Small intestine (tissue), 7 donors: Measurements from ENCODE around the gene RIN2. TPM values are rescaled to one million over a fixed set of nuclear protein-coding genes. Genes with fewer than 3 reads are reported as not detected.

ENCODE experiments used
- DNase-seq, 2 donors: peaks; one replicate each; pipeline versions ENCODE4 v3.0.0 to v3.0.0-alpha.2; 2013
- FAIRE-seq: peaks from 2 replicates; lab custom pipeline; 2012; peaks lifted over from hg19 to GRCh38; lab: Jason Lieb, UNC
- H3K27ac ChIP-seq, 3 donors: one replicate each; pipeline ENCODE4 v1.5.1; 2013; ENCODE audit warnings: low read length in 2 of 3, mild to moderate bottlenecking in 2 of 3, control low read depth in 1 of 3, inconsistent platforms in 1 of 3, low read depth in 1 of 3, moderate library complexity in 1 of 3
- H3K27me3 ChIP-seq, 3 donors: one replicate each; pipeline ENCODE4 v1.6.1; 2013; ENCODE audit warnings: low read length in 3 of 3, inconsistent platforms in 1 of 3; ENCODE audit not compliant: control insufficient read depth in 3 of 3, insufficient read depth in 3 of 3
- H3K36me3 ChIP-seq, 3 donors: one replicate each; pipeline ENCODE4 v1.6.1; 2013; ENCODE audit warnings: low read length in 3 of 3, inconsistent platforms in 1 of 3, low read depth in 1 of 3, mild to moderate bottlenecking in 1 of 3, moderate library complexity in 1 of 3; ENCODE audit not compliant: control insufficient read depth in 3 of 3, insufficient read depth in 2 of 3
- H3K4me1 ChIP-seq, 3 donors: one replicate each; pipeline ENCODE4 v1.6.1; 2013; ENCODE audit warnings: low read length in 2 of 3, inconsistent platforms in 1 of 3, low read depth in 1 of 3, mild to moderate bottlenecking in 1 of 3, moderate library complexity in 1 of 3; ENCODE audit not compliant: control insufficient read depth in 3 of 3, insufficient read depth in 2 of 3
- H3K4me3 ChIP-seq, 3 donors: one replicate each; pipeline ENCODE4 v1.5.1; 2013; ENCODE audit warnings: low read length in 3 of 3, control low read depth in 1 of 3, inconsistent platforms in 1 of 3, low read depth in 1 of 3, mild to moderate bottlenecking in 1 of 3, moderate library complexity in 1 of 3
- H3K9me3 ChIP-seq, 2 donors: one replicate each; pipeline ENCODE4 v1.6.1; 2013; ENCODE audit warnings: low read depth in 1 of 2, low read length in 1 of 2; ENCODE audit not compliant: control insufficient read depth in 2 of 2, insufficient read depth in 1 of 2
- WGBS, 3 donors: extraction: QIAGEN DNeasy Blood & Tissue Kit; methylation state at CpG; one replicate each; pipeline ENCODE4 v1.1.7; 2013; 5-methylcytosine and 5-hydroxymethylcytosine counted together
- polyA plus RNA-seq, 4 donors: library from polyadenylated mRNA; stranded (reverse) in 3 of 4; unstranded in 1 of 4; fragments of 200-250 nt in 3 of 4; fragments of 120-200 nt in 1 of 4; gene quantifications; one replicate each; pipeline versions ENCODE4 v1.2.1 to v1.2.3, GENCODE V29; 2013
- donor health status: healthy with polysubstance abuse.
- donor health status: control.
- donor health status: control.
- donor health status: Bipolar disorder and iron deficiency.
- donor health status: healthy.

Gene RIN2
- polyA plus RNA-seq, 4 donors = 14.3 to 18.7 (median 17.0) TPM

GRCh38 chr20:19760371-19760721 is 2.3 kb downstream of the RIN2 start:
- 72 to 81% (median 75%) methylated on average over 3 of the region's 3 CpGs for WGBS, 3 donors
- Histone ChIP-seq H3K36me3 (peaks cover 0 to 2% (median 0%) of the 10 kb centered on the region in 3 donors), H3K4me3 (no peak overlapping the region), H3K27me3 (no peaks in the 10 kb centered on the region), H3K4me1 (peaks cover 0 to 11% (median 4%) of the 10 kb centered on the region in 3 donors), H3K9me3 (no peaks in the 10 kb centered on the region), H3K27ac (no peak overlapping the region)
- FAIRE-seq (no peak), DNase-seq (no peak)

GRCh38 chr20:19761326-19761725 is 3.3 kb downstream of the RIN2 start:
- Histone ChIP-seq H3K4me3 (no peak overlapping the region), H3K4me1 (peaks cover 0 to 11% (median 4%) of the 10 kb centered on the region in 3 donors), H3K27ac (no peak overlapping the region), H3K9me3 (no peaks in the 10 kb centered on the region), H3K27me3 (no peaks in the 10 kb centered on the region), H3K36me3 (peaks cover 0 to 2% (median 0%) of the 10 kb centered on the region in 3 donors)
- FAIRE-seq (no peak), DNase-seq (no peak)

- 60 to 68% (median 68%) methylated on average over 2 of the region's 2 CpGs for WGBS, 3 donors
- DNase-seq = no peak
- H3K27me3 ChIP-seq = no peaks in the 10 kb centered on the region
- H3K9me3 ChIP-seq = no peaks in the 10 kb centered on the region
- no peak for FAIRE-seq
- peaks cover 0 to 7% (median 2%) of the 10 kb centered on the region in 3 donors for H3K4me1 ChIP-seq
- no peak overlapping the region for H3K4me3 ChIP-seq
- H3K27ac ChIP-seq = no peak overlapping the region
- H3K36me3 ChIP-seq = peaks cover 0 to 2% (median 0%) of the 10 kb centered on the region in 3 donors
Observed at GRCh38 chr20:19761841-19762240, 3.8 kb downstream of the RIN2 start.

- FAIRE-seq = no peak
- H3K27ac ChIP-seq = no peak overlapping the region
- no peaks in the 10 kb centered on the region for H3K27me3 ChIP-seq
- H3K9me3 ChIP-seq = no peaks in the 10 kb centered on the region
- DNase-seq = peak in 1 of 2 donors; percentile 46
- 50 to 63% (median 54%) methylated on average over 8 of the region's 8 CpGs for WGBS, 3 donors
- no peak overlapping the region for H3K4me3 ChIP-seq
- peaks cover 0 to 2% (median 0%) of the 10 kb centered on the region in 3 donors for H3K36me3 ChIP-seq
- H3K4me1 ChIP-seq = peaks cover 0 to 2% (median 2%) of the 10 kb centered on the region in 3 donors
Observed at GRCh38 chr20:19764207-19764606, 6.1 kb downstream of the RIN2 start.

- H3K4me3 ChIP-seq = no peak overlapping the region
- peaks cover 0 to 2% (median 0%) of the 10 kb centered on the region in 3 donors for H3K36me3 ChIP-seq
- H3K27me3 ChIP-seq = no peaks in the 10 kb centered on the region
- no peak overlapping the region for H3K27ac ChIP-seq
- FAIRE-seq (no peak), DNase-seq (peak in 1 of 2 donors; percentile 46)
- H3K9me3 ChIP-seq = no peaks in the 10 kb centered on the region
- peaks cover 0 to 2% (median 2%) of the 10 kb centered on the region in 3 donors for H3K4me1 ChIP-seq
- 84 to 85% (median 84%) methylated on average over 2 of the region's 2 CpGs for WGBS, 3 donors
Observed at GRCh38 chr20:19765266-19765665, 7.2 kb downstream of the RIN2 start.

GRCh38 chr20:19765913-19766312 is 7.9 kb downstream of the RIN2 start:
- no peak for DNase-seq
- 87 to 92% (median 90%) methylated on average over 4 of the region's 4 CpGs for WGBS, 3 donors

GRCh38 chr20:19767070-19767469 is 9.0 kb downstream of the RIN2 start:
- Histone ChIP-seq H3K27me3 (no peaks in the 10 kb centered on the region), H3K36me3 (peaks cover 0 to 5% (median 0%) of the 10 kb centered on the region in 3 donors), H3K4me3 (no peak overlapping the region), H3K9me3 (no peaks in the 10 kb centered on the region), H3K4me1 (peaks cover 0 to 2% (median 2%) of the 10 kb centered on the region in 3 donors), H3K27ac (no peak overlapping the region)
- DNase-seq (no peak), FAIRE-seq (no peak)
- WGBS, 3 donors = 73 to 81% (median 79%) methylated on average over 4 of the region's 4 CpGs

More at GRCh38 chr20:19765913-19766312, 7.9 kb downstream of the RIN2 start:
- Histone ChIP-seq H3K4me3 (no peak overlapping the region), H3K9me3 (no peaks in the 10 kb centered on the region), H3K36me3 (peaks cover 0 to 2% (median 0%) of the 10 kb centered on the region in 3 donors), H3K4me1 (peaks cover 0 to 2% (median 2%) of the 10 kb centered on the region in 3 donors), H3K27me3 (no peaks in the 10 kb centered on the region), H3K27ac (no peak overlapping the region)
- FAIRE-seq = no peak

GRCh38 chr20:19768325-19768842 is 10.3 kb downstream of the RIN2 start:
- WGBS, 3 donors = 84 to 91% (median 88%) methylated on average over 7 of the region's 7 CpGs
- no peak overlapping the region for H3K4me3 ChIP-seq
- no peaks in the 10 kb centered on the region for H3K27me3 ChIP-seq
- no peak for DNase-seq
- peaks cover 0 to 6% (median 0%) of the 10 kb centered on the region in 3 donors for H3K36me3 ChIP-seq
- FAIRE-seq = no peak
- peaks cover 0 to 2% (median 2%) of the 10 kb centered on the region in 3 donors for H3K4me1 ChIP-seq
- H3K9me3 ChIP-seq = no peaks in the 10 kb centered on the region
- H3K27ac ChIP-seq = no peak overlapping the region

- FAIRE-seq = no peak
Observed at GRCh38 chr20:19769507-19769906, 11.4 kb downstream of the RIN2 start.

More at GRCh38 chr20:19769507-19769906, 11.4 kb downstream of the RIN2 start:
- Histone ChIP-seq H3K36me3 (peaks cover 0 to 6% (median 0%) of the 10 kb centered on the region in 3 donors), H3K9me3 (no peaks in the 10 kb centered on the region), H3K27ac (no peak overlapping the region), H3K27me3 (no peaks in the 10 kb centered on the region), H3K4me3 (no peak overlapping the region), H3K4me1 (peaks cover 0 to 4% (median 0%) of the 10 kb centered on the region in 3 donors)
- no peak for DNase-seq
- 64 to 83% (median 76%) methylated on average over 2 of the region's 2 CpGs for WGBS, 3 donors
